ENCODE measurements around the gene EXOC3. TPM values are rescaled to one million over a fixed set of nuclear protein-coding genes. Genes with fewer than 3 reads are reported as not detected.
A peak's percentile ranks its signal among the peaks of the same experiment; 100 is the strongest.

Gene EXOC3
- total RNA-seq, 1 donor from 2014 or later = 42.4 TPM

GRCh38 chr5:458547-459353 is 15.8 kb downstream of the EXOC3 start:
- H3K4me3 ChIP-seq (ENCODE audit: low read depth, low read length) = no peak overlapping the region
- no peak for TF ChIP-seq CTCF (IDR thresholded peaks at IDR 0.05; ENCODE audit: insufficient read depth, low read length, severe bottlenecking)
- no peaks in the 10 kb centered on the region for H3K27me3 ChIP-seq (ENCODE audit: control insufficient read depth, insufficient read depth, low read length)
- FAIRE-seq = no peak
- DNase-seq (ENCODE audit: low read depth) = peak; percentile 93
- H3K36me3 ChIP-seq (ENCODE audit: control insufficient read depth, insufficient read depth, low read length) = peaks cover 21% of the 10 kb centered on the region

- Histone ChIP-seq H3K4me3 (ENCODE audit: low read depth, low read length) (no peak overlapping the region), H3K27me3 (ENCODE audit: control insufficient read depth, insufficient read depth, low read length) (no peaks in the 10 kb centered on the region), H3K36me3 (ENCODE audit: control insufficient read depth, insufficient read depth, low read length) (peaks cover 21% of the 10 kb centered on the region)
- FAIRE-seq = peak; percentile 28
- no peak for DNase-seq (ENCODE audit: low read depth)
- no peak for TF ChIP-seq CTCF (IDR thresholded peaks at IDR 0.05; ENCODE audit: insufficient read depth, low read length, severe bottlenecking)
Measured at GRCh38 chr5:459562-460272, 16.7 kb downstream of the EXOC3 start.

GRCh38 chr5:460273-460625 is 17.3 kb downstream of the EXOC3 start:
- Histone ChIP-seq H3K36me3 (ENCODE audit: control insufficient read depth, insufficient read depth, low read length) (peaks cover 18% of the 10 kb centered on the region), H3K4me3 (ENCODE audit: low read depth, low read length) (no peak overlapping the region), H3K27me3 (ENCODE audit: control insufficient read depth, insufficient read depth, low read length) (no peaks in the 10 kb centered on the region)
- TF ChIP-seq CTCF (IDR thresholded peaks at IDR 0.05; ENCODE audit: insufficient read depth, low read length, severe bottlenecking) = no peak
- no peak for FAIRE-seq
- DNase-seq (ENCODE audit: low read depth) = no peak

GRCh38 chr5:462051-462481 is 19.1 kb downstream of the EXOC3 start:
- Histone ChIP-seq H3K4me3 (ENCODE audit: low read depth, low read length) (no peak overlapping the region), H3K27me3 (ENCODE audit: control insufficient read depth, insufficient read depth, low read length) (no peaks in the 10 kb centered on the region), H3K36me3 (ENCODE audit: control insufficient read depth, insufficient read depth, low read length) (peaks cover 18% of the 10 kb centered on the region)
- FAIRE-seq (no peak), DNase-seq (ENCODE audit: low read depth) (no peak)
- no peak for TF ChIP-seq CTCF (IDR thresholded peaks at IDR 0.05; ENCODE audit: insufficient read depth, low read length, severe bottlenecking)

- DNase-seq (ENCODE audit: low read depth) = no peak
- no peak for TF ChIP-seq CTCF (IDR thresholded peaks at IDR 0.05; ENCODE audit: insufficient read depth, low read length, severe bottlenecking)
- Histone ChIP-seq H3K36me3 (ENCODE audit: control insufficient read depth, insufficient read depth, low read length) (peaks cover 16% of the 10 kb centered on the region), H3K4me3 (ENCODE audit: low read depth, low read length) (no peak overlapping the region), H3K27me3 (ENCODE audit: control insufficient read depth, insufficient read depth, low read length) (no peaks in the 10 kb centered on the region)
- no peak for FAIRE-seq
Measured at GRCh38 chr5:463301-463700, 20.3 kb downstream of the EXOC3 start.

Measured in bronchial epithelial cell (primary cell).